Measurements from ENCODE around the gene ZNF195. TPM values are rescaled to one million over a fixed set of nuclear protein-coding genes. Genes with fewer than 3 reads are reported as not detected.
"Not testable (repeated sequence)": the region's sequence is repeated elsewhere in the genome, so short reads cannot be mapped to it uniquely, and the experiment has no call there.

The ZNF195 gene
- polyA plus RNA-seq, 4 donors: 20.4 to 42.3 (median 38.2) TPM

- not testable (repeated sequence) for DNase-seq (ENCODE audit: low read depth in 4 of 4, low spot score in 3 of 4)
Observed at GRCh38 chr11:3402861-3403250, 23.9 kb upstream of the ZNF195 start.

- not testable (repeated sequence) for DNase-seq (ENCODE audit: low read depth in 4 of 4, low spot score in 3 of 4)
Observed at GRCh38 chr11:3402181-3402860, 23.4 kb upstream of the ZNF195 start.

- not testable (repeated sequence) for DNase-seq (ENCODE audit: low read depth in 4 of 4, low spot score in 3 of 4)
Observed at GRCh38 chr11:3401052-3401451, 22.1 kb upstream of the ZNF195 start.

GRCh38 chr11:3398509-3398908, 19.6 kb upstream of the ZNF195 start:
- DNase-seq (ENCODE audit: low read depth in 4 of 4, low spot score in 3 of 4): not testable (repeated sequence)

- not testable (repeated sequence) for DNase-seq (ENCODE audit: low read depth in 4 of 4, low spot score in 3 of 4)
Observed at GRCh38 chr11:3398106-3398505, 19.2 kb upstream of the ZNF195 start.

- DNase-seq (ENCODE audit: low read depth in 4 of 4, low spot score in 3 of 4): not testable (repeated sequence)
Observed at GRCh38 chr11:3397210-3397609, 18.3 kb upstream of the ZNF195 start.

- DNase-seq (ENCODE audit: low read depth in 4 of 4, low spot score in 3 of 4): not testable (repeated sequence)
Observed at GRCh38 chr11:3395468-3395867, 16.5 kb upstream of the ZNF195 start.

GRCh38 chr11:3394956-3395355, 16.0 kb upstream of the ZNF195 start:
- DNase-seq (ENCODE audit: low read depth in 4 of 4, low spot score in 3 of 4): not testable (repeated sequence)

GRCh38 chr11:3393450-3393849, 14.5 kb upstream of the ZNF195 start:
- DNase-seq (ENCODE audit: low read depth in 4 of 4, low spot score in 3 of 4): not testable (repeated sequence)

GRCh38 chr11:3382613-3383285, 3.8 kb upstream of the ZNF195 start:
- no peak for DNase-seq (ENCODE audit: low read depth in 4 of 4, low spot score in 3 of 4)

GRCh38 chr11:3381794-3382193, 2.8 kb upstream of the ZNF195 start:
- DNase-seq (ENCODE audit: low read depth in 4 of 4, low spot score in 3 of 4): no peak

GRCh38 chr11:3380706-3381545, 2.0 kb upstream of the ZNF195 start:
- no peak for DNase-seq (ENCODE audit: low read depth in 4 of 4, low spot score in 3 of 4)

GRCh38 chr11:3375552-3375951, 3.4 kb downstream of the ZNF195 start:
- no peak for DNase-seq (ENCODE audit: low read depth in 4 of 4, low spot score in 3 of 4)

GRCh38 chr11:3370311-3370870, 8.6 kb downstream of the ZNF195 start:
- DNase-seq (ENCODE audit: low read depth in 4 of 4, low spot score in 3 of 4): no peak

- DNase-seq (ENCODE audit: low read depth in 4 of 4, low spot score in 3 of 4): no peak
Observed at GRCh38 chr11:3369366-3369765, 9.6 kb downstream of the ZNF195 start.

- no peak for DNase-seq (ENCODE audit: low read depth in 4 of 4, low spot score in 3 of 4)
Observed at GRCh38 chr11:3368199-3368598, 10.7 kb downstream of the ZNF195 start.

- DNase-seq (ENCODE audit: low read depth in 4 of 4, low spot score in 3 of 4): no peak
Observed at GRCh38 chr11:3367221-3367620, 11.7 kb downstream of the ZNF195 start.

GRCh38 chr11:3359092-3359824, 19.7 kb downstream of the ZNF195 start:
- DNase-seq (ENCODE audit: low read depth in 4 of 4, low spot score in 3 of 4): no peak

GRCh38 chr11:3357994-3358676, 20.8 kb downstream of the ZNF195 start:
- no peak for DNase-seq (ENCODE audit: low read depth in 4 of 4, low spot score in 3 of 4)

GRCh38 chr11:3357302-3357701, 21.6 kb downstream of the ZNF195 start:
- DNase-seq (ENCODE audit: low read depth in 4 of 4, low spot score in 3 of 4): no peak

Data from left renal pelvis (tissue), 4 donors.